Measurements from ENCODE around the gene CNTNAP5. TPM values are rescaled to one million over a fixed set of nuclear protein-coding genes. Genes with fewer than 3 reads are reported as not detected.

CNTNAP5 gene
- total RNA-seq, 1 donor from 2014 or later: 5.0 TPM

- H3K36me3 Mint-ChIP-seq: no peaks in the 10 kb centered on the region
- TF ChIP-seq CTCF (conservative IDR thresholded peaks at IDR 0.05): no peak
- no peak overlapping the region for H3K4me3 Mint-ChIP-seq
- H3K4me1 Mint-ChIP-seq (ENCODE audit: unreplicated experiment): no peaks in the 10 kb centered on the region
- no peak overlapping the region for H3K27ac Mint-ChIP-seq
- no peaks in the 10 kb centered on the region for H3K27me3 Mint-ChIP-seq
- DNase-seq (ENCODE audit: extremely low spot score, unreplicated experiment): no peak
- H3K9me3 Mint-ChIP-seq: no peaks in the 10 kb centered on the region
These were observed 538.3 kb downstream of the CNTNAP5 start for GRCh38 chr2:124563426-124563825.

GRCh38 chr2:124566518-124566970 lies 541.5 kb downstream of the CNTNAP5 start:
- no peak for TF ChIP-seq CTCF (conservative IDR thresholded peaks at IDR 0.05)
- H3K27ac Mint-ChIP-seq: no peak overlapping the region
- H3K4me3 Mint-ChIP-seq: no peak overlapping the region
- no peak for DNase-seq (ENCODE audit: extremely low spot score, unreplicated experiment)
- peaks cover 4% of the 10 kb centered on the region for H3K9me3 Mint-ChIP-seq
- no peaks in the 10 kb centered on the region for H3K36me3 Mint-ChIP-seq
- H3K27me3 Mint-ChIP-seq: no peaks in the 10 kb centered on the region
- H3K4me1 Mint-ChIP-seq (ENCODE audit: unreplicated experiment): no peaks in the 10 kb centered on the region

- no peaks in the 10 kb centered on the region for H3K27me3 Mint-ChIP-seq
- no peaks in the 10 kb centered on the region for H3K36me3 Mint-ChIP-seq
- TF ChIP-seq CTCF (conservative IDR thresholded peaks at IDR 0.05): no peak
- no peak overlapping the region for H3K4me3 Mint-ChIP-seq
- no peak overlapping the region for H3K27ac Mint-ChIP-seq
- H3K4me1 Mint-ChIP-seq (ENCODE audit: unreplicated experiment): no peaks in the 10 kb centered on the region
- peaks cover 4% of the 10 kb centered on the region for H3K9me3 Mint-ChIP-seq
- no peak for DNase-seq (ENCODE audit: extremely low spot score, unreplicated experiment)
These were observed 545.8 kb downstream of the CNTNAP5 start for GRCh38 chr2:124570872-124571271.

GRCh38 chr2:124571836-124572235 lies 546.7 kb downstream of the CNTNAP5 start:
- Mint-ChIP-seq H3K27me3 (no peaks in the 10 kb centered on the region), H3K9me3 (peaks cover 4% of the 10 kb centered on the region), H3K4me3 (no peak overlapping the region), H3K4me1 (ENCODE audit: unreplicated experiment) (no peaks in the 10 kb centered on the region), H3K36me3 (no peaks in the 10 kb centered on the region), H3K27ac (no peak overlapping the region)
- DNase-seq (ENCODE audit: extremely low spot score, unreplicated experiment): no peak
- TF ChIP-seq CTCF (conservative IDR thresholded peaks at IDR 0.05): no peak

GRCh38 chr2:124572934-124573634 lies 548.0 kb downstream of the CNTNAP5 start:
- Mint-ChIP-seq H3K36me3 (no peaks in the 10 kb centered on the region), H3K9me3 (peaks cover 4% of the 10 kb centered on the region), H3K4me1 (ENCODE audit: unreplicated experiment) (no peaks in the 10 kb centered on the region), H3K27me3 (no peaks in the 10 kb centered on the region), H3K4me3 (no peak overlapping the region), H3K27ac (no peak overlapping the region)
- DNase-seq (ENCODE audit: extremely low spot score, unreplicated experiment): no peak
- no peak for TF ChIP-seq CTCF (conservative IDR thresholded peaks at IDR 0.05)

All from type B pancreatic cell (in vitro differentiated cells).